ENCODE data around the gene SLC22A15.

DNA sequence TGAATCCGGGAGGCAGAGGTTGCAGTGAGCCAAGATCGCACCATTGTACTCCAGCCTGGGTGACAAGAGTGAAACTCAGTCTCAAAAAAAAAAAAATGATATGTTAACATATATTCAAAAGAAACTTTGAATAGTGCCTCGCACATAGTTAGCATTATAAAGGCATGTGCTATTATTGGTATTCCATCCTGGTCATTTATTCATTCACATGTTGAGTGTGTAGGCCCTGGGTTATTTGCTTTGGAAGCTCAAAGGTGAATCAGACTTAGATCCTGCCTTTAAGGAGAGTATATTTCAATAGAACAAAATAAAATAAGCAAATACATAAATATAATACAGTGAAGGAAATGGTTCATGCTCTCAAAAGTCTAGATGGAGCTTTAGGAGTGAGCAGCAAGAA, 13.4 kb downstream of the SLC22A15 start:
- TF ChIP-seq, protein P1, sequence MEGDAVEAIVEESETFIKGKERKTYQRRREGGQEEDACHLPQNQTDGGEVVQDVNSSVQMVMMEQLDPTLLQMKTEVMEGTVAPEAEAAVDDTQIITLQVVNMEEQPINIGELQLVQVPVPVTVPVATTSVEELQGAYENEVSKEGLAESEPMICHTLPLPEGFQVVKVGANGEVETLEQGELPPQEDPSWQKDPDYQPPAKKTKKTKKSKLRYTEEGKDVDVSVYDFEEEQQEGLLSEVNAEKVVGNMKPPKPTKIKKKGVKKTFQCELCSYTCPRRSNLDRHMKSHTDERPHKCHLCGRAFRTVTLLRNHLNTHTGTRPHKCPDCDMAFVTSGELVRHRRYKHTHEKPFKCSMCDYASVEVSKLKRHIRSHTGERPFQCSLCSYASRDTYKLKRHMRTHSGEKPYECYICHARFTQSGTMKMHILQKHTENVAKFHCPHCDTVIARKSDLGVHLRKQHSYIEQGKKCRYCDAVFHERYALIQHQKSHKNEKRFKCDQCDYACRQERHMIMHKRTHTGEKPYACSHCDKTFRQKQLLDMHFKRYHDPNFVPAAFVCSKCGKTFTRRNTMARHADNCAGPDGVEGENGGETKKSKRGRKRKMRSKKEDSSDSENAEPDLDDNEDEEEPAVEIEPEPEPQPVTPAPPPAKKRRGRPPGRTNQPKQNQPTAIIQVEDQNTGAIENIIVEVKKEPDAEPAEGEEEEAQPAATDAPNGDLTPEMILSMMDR (IDR thresholded peaks at IDR 0.05) = no peak
- TF ChIP-seq POLR2A (IDR thresholded peaks at IDR 0.05) (no peak), POLR2AphosphoS5 (IDR thresholded peaks at IDR 0.05) (no peak)
